ENCODE data around the gene SP2.
A peak's percentile ranks its signal among the peaks of the same experiment; 100 is the strongest.

The SP2 gene

DNA sequence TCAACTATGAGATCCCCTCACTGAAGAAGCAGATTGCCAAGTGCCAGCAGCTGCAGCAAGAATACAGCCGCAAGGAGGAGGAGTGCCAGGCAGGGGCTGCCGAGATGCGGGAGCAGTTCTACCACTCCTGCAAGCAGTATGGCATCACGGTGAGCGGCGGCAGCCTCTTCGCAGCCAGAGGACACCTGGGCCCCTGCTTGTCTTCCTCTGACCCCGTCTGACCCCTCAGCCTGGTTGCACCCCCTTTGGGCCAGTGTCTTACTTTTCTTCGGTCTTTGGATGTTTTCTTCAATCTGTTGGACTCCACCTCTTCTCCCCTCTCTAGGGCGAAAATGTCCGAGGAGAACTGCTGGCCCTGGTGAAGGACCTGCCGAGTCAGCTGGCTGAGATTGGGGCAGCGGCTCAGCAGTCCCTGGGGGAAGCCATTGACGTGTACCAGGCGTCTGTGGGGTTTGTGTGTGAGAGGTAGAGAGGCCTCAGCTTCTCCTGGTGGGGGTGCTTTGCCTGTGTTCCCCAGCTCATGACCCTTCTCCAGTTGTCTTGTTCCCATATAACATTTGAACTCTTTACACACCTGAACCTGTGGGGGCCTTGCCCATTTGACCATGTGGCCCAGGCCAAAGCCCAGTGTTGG lies 79.3 kb downstream of the SP2 start:
- TF ChIP-seq POLR2A (IDR thresholded peaks at IDR 0.05; ENCODE audit: low read depth, low read length), result no peak
- TF ChIP-seq POLR2AphosphoS5 (IDR thresholded peaks at IDR 0.05; ENCODE audit: low read depth, low read length), result no peak
- no peak for TF ChIP-seq TAF1 (IDR thresholded peaks at IDR 0.05; ENCODE audit: borderline replicate concordance, low read depth, low read length)
- FAIRE-seq (no peak), DNase-seq (ENCODE audit: insufficient read length) (no peak)

GRCh38 chr17:47975823-47976205 lies 79.8 kb downstream of the SP2 start:
- FAIRE-seq (no peak), DNase-seq (ENCODE audit: insufficient read length) (no peak)
- no peak for TF ChIP-seq POLR2A (IDR thresholded peaks at IDR 0.05; ENCODE audit: low read depth, low read length)
- no peak for TF ChIP-seq TAF1 (IDR thresholded peaks at IDR 0.05; ENCODE audit: borderline replicate concordance, low read depth, low read length)
- TF ChIP-seq POLR2AphosphoS5 (IDR thresholded peaks at IDR 0.05; ENCODE audit: low read depth, low read length), result no peak

- peak; percentile 90 for FAIRE-seq
- DNase-seq (ENCODE audit: insufficient read length), result peak; percentile 78
- TF ChIP-seq POLR2A (IDR thresholded peaks at IDR 0.05; ENCODE audit: low read depth, low read length) (no peak), POLR2AphosphoS5 (IDR thresholded peaks at IDR 0.05; ENCODE audit: low read depth, low read length) (no peak), TAF1 (IDR thresholded peaks at IDR 0.05; ENCODE audit: borderline replicate concordance, low read depth, low read length) (no peak)
These were observed 82.3 kb downstream of the SP2 start for GRCh38 chr17:47978324-47978723.
